PFSK-1 (cell line): ENCODE results near the gene LTBP1.

Source experiments
- POLR2AphosphoS5 ChIP-seq: IDR thresholded peaks from 2 replicates; pipeline ENCODE4 v1.6.1; 2012; ENCODE audit warnings: low read depth, mild to moderate bottlenecking, control low read depth, low read length, moderate library complexity
- REST ChIP-seq, 2 experiments: IDR thresholded peaks; 2 replicates each; pipeline versions ENCODE4 v1.6.1 to v1.8.0; 2011 to 2012; ENCODE audit warnings: low read depth in 2 of 2, low read length in 2 of 2, control low read depth in 1 of 2, inconsistent platforms in 1 of 2, mild to moderate bottlenecking in 1 of 2, moderate library complexity in 1 of 2; ENCODE audit not compliant: insufficient read depth in 1 of 2

GRCh38 chr2:33351781-33352180 lies 405.0 kb downstream of the LTBP1 start:
- no peak for TF ChIP-seq POLR2AphosphoS5
- no peak for TF ChIP-seq REST (IDR thresholded peaks at IDR 0.05; ENCODE audit: insufficient read depth in 1 of 2, low read depth in 2 of 2, low read length in 2 of 2)
